ENCODE data around the gene FSTL4.

Gene FSTL4

GRCh38 chr5:133429046-133429445, 183.3 kb downstream of the FSTL4 start:
- no peak for DNase-seq (ENCODE audit: extremely low read depth, low read depth)
- TF ChIP-seq CTCF (IDR thresholded peaks at IDR 0.05; ENCODE audit: low read depth, low read length): no peak

- TF ChIP-seq CTCF (IDR thresholded peaks at IDR 0.05; ENCODE audit: low read depth, low read length): no peak
- no peak for DNase-seq (ENCODE audit: extremely low read depth, low read depth)
Measured at GRCh38 chr5:133428072-133428660, 184.2 kb downstream of the FSTL4 start.

- TF ChIP-seq CTCF (IDR thresholded peaks at IDR 0.05; ENCODE audit: low read depth, low read length): no peak
- no peak for DNase-seq (ENCODE audit: extremely low read depth, low read depth)
Measured at GRCh38 chr5:133427121-133427777, 185.1 kb downstream of the FSTL4 start.

GRCh38 chr5:133426264-133426663, 186.1 kb downstream of the FSTL4 start:
- TF ChIP-seq CTCF (IDR thresholded peaks at IDR 0.05; ENCODE audit: low read depth, low read length): no peak
- no peak for DNase-seq (ENCODE audit: extremely low read depth, low read depth)

- DNase-seq (ENCODE audit: extremely low read depth, low read depth): no peak
- TF ChIP-seq CTCF (IDR thresholded peaks at IDR 0.05; ENCODE audit: low read depth, low read length): no peak
Measured at GRCh38 chr5:133425764-133426163, 186.6 kb downstream of the FSTL4 start.

GRCh38 chr5:133425222-133425621, 187.1 kb downstream of the FSTL4 start:
- no peak for TF ChIP-seq CTCF (IDR thresholded peaks at IDR 0.05; ENCODE audit: low read depth, low read length)
- DNase-seq (ENCODE audit: extremely low read depth, low read depth): no peak

GRCh38 chr5:133423618-133424282, 188.6 kb downstream of the FSTL4 start:
- TF ChIP-seq CTCF (IDR thresholded peaks at IDR 0.05; ENCODE audit: low read depth, low read length): peak; percentile 74
- no peak for DNase-seq (ENCODE audit: extremely low read depth, low read depth)
